Measurements from ENCODE around the gene FOXO6.

The FOXO6 gene

GRCh38 chr1:41423511-41424191 is 62.4 kb downstream of the FOXO6 start:
- peak in 2 of 51 donors; percentile 8 to 17 for DNase-seq

- DNase-seq: no peak
Observed at GRCh38 chr1:41424581-41425118, 63.4 kb downstream of the FOXO6 start.

GRCh38 chr1:41425369-41425768 is 64.1 kb downstream of the FOXO6 start:
- DNase-seq: no peak

DNA sequence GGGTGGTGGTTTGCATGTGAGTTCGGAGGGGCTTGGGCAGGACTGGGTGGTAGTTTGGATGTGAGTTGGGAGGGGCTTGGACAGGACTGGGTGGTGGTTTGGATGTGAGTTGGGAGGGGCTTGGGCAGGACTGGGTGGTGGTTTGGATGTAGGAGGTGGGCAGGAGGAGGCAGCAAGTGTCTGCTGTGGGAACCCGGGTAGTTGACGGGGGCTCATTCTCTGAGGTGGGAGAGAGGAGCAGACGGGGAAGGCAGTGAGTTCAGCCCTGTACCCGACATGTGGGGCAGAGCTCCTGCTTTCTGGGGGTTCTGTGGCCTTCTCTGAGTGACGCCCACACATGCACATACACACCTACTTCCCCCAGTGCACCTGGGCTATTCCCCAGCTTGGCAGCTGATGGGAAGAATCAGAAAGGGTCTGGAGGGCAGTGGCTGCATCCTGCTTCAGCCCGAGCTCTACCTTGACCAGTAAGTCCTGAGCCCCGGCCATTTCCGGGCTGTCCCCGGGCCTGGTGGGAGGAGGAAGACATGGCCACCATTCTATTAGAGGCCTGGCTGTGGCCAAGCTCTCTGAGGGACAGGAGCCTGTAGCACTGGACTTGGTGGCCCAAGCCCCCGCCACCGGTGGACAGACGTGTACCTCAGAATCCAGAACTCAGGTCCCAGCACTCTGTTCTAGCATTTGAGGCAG is 65.1 kb downstream of the FOXO6 start:
- DNase-seq: no peak

GRCh38 chr1:41427122-41427913 is 66.1 kb downstream of the FOXO6 start:
- DNase-seq: no peak

DNA sequence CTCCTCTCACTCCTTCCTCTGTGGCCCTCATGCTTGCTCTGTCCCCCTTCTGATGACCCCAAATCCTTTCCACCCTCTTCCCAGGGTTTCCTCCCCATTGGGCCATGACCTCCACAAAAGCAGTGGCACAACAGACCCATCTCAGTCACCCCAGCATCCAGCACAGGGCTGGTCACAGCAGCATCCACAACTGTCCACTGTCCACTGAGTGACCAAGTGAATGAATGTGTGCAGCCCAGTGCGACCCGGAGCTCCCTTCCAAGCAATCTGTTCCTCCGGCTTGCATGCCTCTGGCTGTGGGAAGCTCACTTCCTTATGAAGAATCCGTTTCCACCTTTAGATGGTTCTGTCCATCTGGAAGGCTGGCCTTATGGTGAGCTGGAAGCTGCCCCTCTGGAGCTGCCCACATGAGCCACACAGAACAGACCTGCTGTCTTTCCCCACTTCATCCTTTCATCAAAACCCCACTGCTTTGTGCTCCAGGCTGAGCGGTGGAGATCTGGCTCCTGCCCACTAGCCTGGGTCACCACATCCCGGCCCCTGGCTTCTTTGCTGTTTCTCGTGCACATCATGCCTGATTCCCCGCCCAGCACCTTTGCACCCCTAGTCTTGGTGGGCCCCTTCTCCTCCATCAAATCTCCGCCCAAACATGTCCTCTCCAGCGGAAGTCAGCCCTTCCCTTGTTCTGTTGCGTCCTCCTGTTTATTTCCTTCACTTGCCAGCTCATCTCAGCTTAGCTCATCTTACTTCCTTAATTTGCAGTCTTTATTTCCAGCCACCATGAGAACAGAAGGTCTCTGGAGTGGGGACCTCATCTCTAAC is 66.9 kb downstream of the FOXO6 start:
- no peak for DNase-seq

DNA sequence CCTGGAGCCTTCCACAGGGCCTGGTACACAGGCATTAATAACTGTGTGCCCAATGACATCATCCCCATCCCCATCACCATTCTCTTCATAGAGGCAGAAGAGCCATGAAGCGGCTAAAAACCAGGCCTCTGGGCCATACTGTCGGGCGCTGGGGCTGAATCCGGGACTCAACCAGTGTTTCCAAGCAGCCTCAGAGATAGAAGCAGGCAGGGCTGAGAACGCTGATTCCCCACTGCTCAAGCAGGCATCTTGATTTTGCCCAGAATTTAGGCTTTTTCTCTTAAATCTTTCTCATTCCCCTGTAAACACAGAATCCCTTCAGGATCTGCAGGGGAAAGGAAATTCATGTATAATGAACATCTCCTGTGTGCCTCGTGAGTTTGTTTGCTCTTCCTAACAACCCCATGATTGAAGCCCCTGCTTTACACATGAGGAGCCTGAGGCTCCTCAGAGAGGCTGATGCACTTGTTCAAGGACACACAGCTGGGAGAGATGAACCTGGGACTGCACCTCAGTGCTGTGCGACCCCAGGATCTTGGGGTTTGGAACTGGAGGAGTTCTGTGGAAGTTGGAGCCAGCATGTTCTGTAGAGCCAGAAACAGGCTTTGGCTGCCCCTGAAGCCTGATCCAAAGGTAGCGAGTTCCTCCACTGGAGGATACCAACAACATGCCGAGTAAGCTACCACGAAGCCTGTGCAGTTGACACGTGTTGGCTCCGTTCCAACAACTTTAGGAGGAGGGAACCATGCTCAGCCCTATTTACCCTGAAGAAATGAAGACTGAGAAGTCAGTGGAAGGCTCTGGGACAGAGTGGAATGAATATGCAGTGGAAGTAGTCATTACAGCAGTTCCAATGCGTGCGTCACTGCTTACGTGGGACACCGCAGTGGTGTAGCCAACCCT is 67.8 kb downstream of the FOXO6 start:
- DNase-seq: no peak

GRCh38 chr1:41429641-41430035 is 68.4 kb downstream of the FOXO6 start:
- DNase-seq: no peak

GRCh38 chr1:41430069-41430468 is 68.8 kb downstream of the FOXO6 start:
- DNase-seq: no peak

DNA sequence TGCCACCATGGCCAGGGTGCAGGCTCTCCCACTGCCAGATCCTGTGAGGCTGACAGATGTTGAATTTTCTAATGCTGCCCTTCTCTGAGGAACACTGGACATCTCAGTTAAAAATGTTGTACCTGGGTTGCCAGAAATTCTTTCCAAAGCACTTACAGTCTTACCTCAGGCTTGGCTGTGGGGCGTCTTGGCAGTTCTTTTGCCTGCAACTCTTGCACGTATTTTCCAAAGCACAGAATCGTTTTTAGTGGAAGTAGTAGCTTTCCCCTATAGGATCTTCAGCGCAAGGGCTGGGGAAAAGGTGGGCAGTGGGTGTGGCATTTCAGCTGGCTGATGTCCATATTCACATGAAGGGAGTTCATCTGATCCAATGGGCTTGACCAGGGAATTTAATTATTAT is 69.3 kb downstream of the FOXO6 start:
- DNase-seq: no peak

DNA sequence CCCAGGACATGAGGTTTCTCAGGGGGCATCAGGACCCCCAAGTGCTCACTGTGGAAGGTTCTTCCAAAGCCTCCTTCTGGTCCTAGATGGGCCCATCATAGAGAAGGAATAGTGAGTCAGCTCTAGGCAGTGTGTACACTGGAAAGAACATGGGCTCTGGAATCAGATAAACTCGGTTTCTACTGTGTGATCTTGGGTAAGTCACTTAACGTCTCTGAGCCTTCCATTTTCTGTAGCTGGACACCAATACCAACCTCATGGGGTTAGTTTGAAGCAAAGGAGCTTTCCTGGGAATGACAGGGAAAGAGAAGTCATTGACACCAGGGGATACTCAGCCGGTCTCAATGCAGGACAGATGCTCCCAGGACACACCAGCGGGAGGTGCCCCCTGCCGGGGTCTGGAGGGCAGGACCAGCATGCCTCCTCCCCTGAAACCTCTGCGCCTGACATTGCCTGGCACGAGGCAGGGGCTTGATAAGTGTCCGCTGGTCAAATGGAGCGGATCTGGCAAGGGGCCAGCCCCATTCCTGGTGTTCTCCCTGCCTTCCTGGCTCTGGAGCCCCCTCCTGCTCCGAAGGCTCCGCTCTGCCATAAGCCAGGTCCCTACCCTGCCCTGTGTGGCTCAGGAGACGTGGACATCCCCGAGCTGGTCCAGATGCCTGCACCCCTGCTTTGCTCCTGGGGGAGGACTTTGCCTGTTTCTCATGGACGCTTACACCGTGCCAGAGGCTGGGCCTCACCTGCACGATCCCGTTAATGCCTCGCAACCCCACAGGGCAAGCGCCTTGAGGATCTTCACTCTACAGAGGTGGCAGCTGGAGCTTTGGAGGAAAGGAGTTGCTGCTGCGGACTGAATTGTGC is 70.5 kb downstream of the FOXO6 start:
- DNase-seq: peak in 2 of 51 donors; percentile 7 to 9
